HepG2 (cell line): ENCODE measurements around the gene ADM. TPM values are rescaled to one million over a fixed set of nuclear protein-coding genes. Genes with fewer than 3 reads are reported as not detected.

Source experiments
- ASH2L ChIP-seq: fragments of 300-600, 200-600 bp; sonication (generic); IDR thresholded peaks from 2 replicates; pipeline ENCODE4 v1.7.0; 2017; ENCODE audit warnings: low read depth, mild to moderate bottlenecking, moderate library complexity, mixed read lengths, low read length; ENCODE audit not compliant: insufficient read length
- ATF1 ChIP-seq: IDR thresholded peaks from 2 replicates; pipeline ENCODE4 v1.6.1; 2016; ENCODE audit warnings: mild to moderate bottlenecking, control low read depth
- CREB1 ChIP-seq, 2 experiments: fragments of 450-650 bp in 1 of 2; IDR thresholded peaks; 2 replicates each; pipeline ENCODE4 v1.6.1; 2016 to 2017; ENCODE audit warnings: control low read depth in 1 of 2, mild to moderate bottlenecking in 1 of 2, missing compliant biosample characterization in 1 of 2, missing genetic modification characterization in 1 of 2
- KLF15 ChIP-seq: sonication (generic); formaldehyde crosslinking; IDR thresholded peaks from 2 replicates; pipeline ENCODE4 v1.8.1; 2023; ENCODE audit warnings: borderline replicate concordance, mild to moderate bottlenecking, inconsistent platforms, missing genetic modification reagents, mixed read lengths
- MLLT10 ChIP-seq: sonication (generic); formaldehyde crosslinking; IDR thresholded peaks from 2 replicates; pipeline ENCODE4 v1.4.0; 2020; ENCODE audit warnings: missing genetic modification reagents
- MXI1 ChIP-seq: IDR thresholded peaks from 3 replicates; pipeline ENCODE4 v1.6.1; 2012; ENCODE audit warnings: low read depth, low read length, inconsistent platforms, borderline replicate concordance
- NCOA2 ChIP-seq: sonication (generic); formaldehyde crosslinking; IDR thresholded peaks from 2 replicates; pipeline ENCODE4 v1.8.0; 2022; ENCODE audit warnings: inconsistent platforms
- NFYC ChIP-seq: IDR thresholded peaks from 2 replicates; pipeline ENCODE4 v1.6.1; 2016; ENCODE audit warnings: missing genetic modification reagents, missing compliant biosample characterization
- RAD51 ChIP-seq: fragments of 450-650 bp; IDR thresholded peaks from 2 replicates; pipeline ENCODE4 v1.6.1; 2016; ENCODE audit warnings: borderline replicate concordance
- RBM39 ChIP-seq: fragments of 200-400 bp; formaldehyde crosslinking; IDR thresholded peaks from one replicate; pipeline ENCODE4 v1.6.1; 2018; ENCODE audit warnings: antibody characterized with exemption, mild to moderate bottlenecking, low read depth, low read length; ENCODE audit not compliant: poor library complexity, severe bottlenecking
- SMC3 ChIP-seq: IDR thresholded peaks from 2 replicates; pipeline ENCODE4 v1.6.1; 2011; ENCODE audit warnings: low read length, improper control_type of control experiment
- SP2 ChIP-seq: sonication (generic); formaldehyde crosslinking; IDR thresholded peaks from 2 replicates; pipeline ENCODE4 v1.5.1; 2020; ENCODE audit warnings: mild to moderate bottlenecking, missing genetic modification reagents
- SRY ChIP-seq: sonication (generic); formaldehyde crosslinking; IDR thresholded peaks from 2 replicates; pipeline ENCODE4 v1.8.0; 2022; ENCODE audit warnings: mild to moderate bottlenecking, missing genetic modification reagents
- ZFP82 ChIP-seq: sonication (generic); formaldehyde crosslinking; IDR thresholded peaks from 2 replicates; pipeline ENCODE4 v1.5.1; 2020; ENCODE audit warnings: mild to moderate bottlenecking, missing genetic modification reagents, borderline replicate concordance
- ZNF256 ChIP-seq: sonication (generic); formaldehyde crosslinking; conservative IDR thresholded peaks from 2 replicates; pipeline ENCODE4 v1.4.0; 2020; ENCODE audit warnings: missing genetic modification reagents
- ZNF432 ChIP-seq: sonication (generic); formaldehyde crosslinking; IDR thresholded peaks from 2 replicates; pipeline ENCODE4 v1.5.0; 2020; ENCODE audit warnings: missing genetic modification reagents, mild to moderate bottlenecking, borderline replicate concordance
- ZNF510 ChIP-seq: sonication (generic); formaldehyde crosslinking; IDR thresholded peaks from 2 replicates; pipeline ENCODE4 v1.4.0; 2020; ENCODE audit warnings: low read depth, mild to moderate bottlenecking, missing genetic modification reagents
- ZNF557 ChIP-seq: sonication (generic); formaldehyde crosslinking; IDR thresholded peaks from 2 replicates; pipeline ENCODE4 v1.4.0; 2020; ENCODE audit warnings: missing genetic modification reagents
- ZNF644 ChIP-seq: IDR thresholded peaks from 2 replicates; pipeline ENCODE4 v1.6.1; 2016; ENCODE audit warnings: low read depth
- ZNF792 ChIP-seq: IDR thresholded peaks from 2 replicates; pipeline ENCODE4 v1.6.1; 2016
- polyA plus RNA-seq, 8 experiments: library from polyadenylated mRNA; depleted of rRNA in 3 of 8; stranded (reverse) in 7 of 8; unstranded in 1 of 8; fragments of >200 nt; fragmentation: Illumina TruSeq in 4 of 8; extraction: Trizol in 4 of 8; gene quantifications; 2 replicates each; pipeline versions ENCODE4 v1.2.1 to v1.2.3, GENCODE V29; 2011 to 2016; ENCODE audit warnings: low read depth in 4 of 8, missing spikeins in 1 of 8, mixed read lengths in 1 of 8; ENCODE audit not compliant: insufficient read depth in 1 of 8
- total RNA-seq, 5 experiments: library from RNA; depleted of rRNA; stranded (reverse); fragments of >200 nt; fragmentation: Illumina TruSeq; extraction: Trizol; gene quantifications; 2 replicates each; pipeline ENCODE4 v1.2.3, GENCODE V29; 2016; ENCODE audit warnings: low read depth in 1 of 5
- TF ChIP-seq, protein P1 (sequence below): sonication (generic); formaldehyde crosslinking; IDR thresholded peaks from 2 replicates; pipeline ENCODE4 v1.4.0; 2020; ENCODE audit warnings: low read depth, mild to moderate bottlenecking, missing genetic modification reagents
- TF ChIP-seq, protein P2 (sequence below): sonication (generic); formaldehyde crosslinking; IDR thresholded peaks from 2 replicates; pipeline ENCODE4 v1.4.0; 2020; ENCODE audit warnings: mild to moderate bottlenecking, low read depth, missing genetic modification reagents
- TF ChIP-seq, protein P3 (sequence below): IDR thresholded peaks from 2 replicates; pipeline ENCODE4 v1.6.1; 2012; ENCODE audit warnings: inconsistent platforms
- TF ChIP-seq, protein P4 (sequence below): sonication (generic); formaldehyde crosslinking; IDR thresholded peaks from 2 replicates; pipeline ENCODE4 v1.4.0; 2020; ENCODE audit warnings: missing genetic modification reagents, borderline replicate concordance

The ADM gene
- total and polyA plus RNA-seq, 2 of the 13 experiments (the other 11 are each of a cell fraction or from before 2014, with no cell fraction given): 10.7 to 26.1 TPM

DNA sequence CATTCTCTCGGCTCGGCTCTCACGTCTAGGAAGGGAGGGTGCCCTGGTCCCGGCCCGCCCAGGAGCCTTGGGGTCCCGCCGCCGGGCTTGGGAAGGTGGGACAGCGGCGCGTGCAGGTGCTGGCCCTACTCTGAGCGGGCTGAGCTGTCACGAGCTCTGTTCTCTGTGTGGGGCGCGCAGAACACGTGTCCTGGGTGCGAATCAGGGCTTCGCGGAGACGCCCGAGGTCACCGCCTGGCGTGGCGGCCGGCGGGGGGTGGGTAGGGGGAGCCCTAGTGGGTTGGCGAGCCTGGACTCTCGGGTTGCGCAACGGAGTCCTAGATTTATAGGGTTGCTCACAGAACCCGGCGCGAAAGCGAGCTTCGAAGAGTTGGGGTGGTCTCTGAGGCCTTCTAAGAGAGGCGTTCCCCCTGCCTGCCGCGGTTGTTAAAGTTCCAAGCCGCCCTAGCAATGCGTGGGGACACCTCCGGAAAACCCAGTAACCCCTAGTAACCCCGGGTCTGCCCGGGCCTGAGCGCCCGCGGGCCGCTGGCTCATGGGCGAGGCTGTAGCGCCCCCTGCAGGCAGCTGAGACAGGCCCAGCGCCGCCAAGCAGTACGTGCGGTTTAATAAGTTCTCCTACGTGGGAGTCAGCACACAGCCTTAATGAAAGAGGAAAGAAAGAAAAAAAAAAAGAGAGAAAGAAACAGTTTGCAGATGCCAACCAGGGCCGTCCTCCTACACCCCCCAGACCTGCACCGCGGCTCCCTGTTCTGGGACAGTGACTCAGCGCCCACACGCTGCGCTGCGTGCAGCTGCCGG is 2.7 kb downstream of the ADM start (continued):
- TF ChIP-seq, protein P1, sequence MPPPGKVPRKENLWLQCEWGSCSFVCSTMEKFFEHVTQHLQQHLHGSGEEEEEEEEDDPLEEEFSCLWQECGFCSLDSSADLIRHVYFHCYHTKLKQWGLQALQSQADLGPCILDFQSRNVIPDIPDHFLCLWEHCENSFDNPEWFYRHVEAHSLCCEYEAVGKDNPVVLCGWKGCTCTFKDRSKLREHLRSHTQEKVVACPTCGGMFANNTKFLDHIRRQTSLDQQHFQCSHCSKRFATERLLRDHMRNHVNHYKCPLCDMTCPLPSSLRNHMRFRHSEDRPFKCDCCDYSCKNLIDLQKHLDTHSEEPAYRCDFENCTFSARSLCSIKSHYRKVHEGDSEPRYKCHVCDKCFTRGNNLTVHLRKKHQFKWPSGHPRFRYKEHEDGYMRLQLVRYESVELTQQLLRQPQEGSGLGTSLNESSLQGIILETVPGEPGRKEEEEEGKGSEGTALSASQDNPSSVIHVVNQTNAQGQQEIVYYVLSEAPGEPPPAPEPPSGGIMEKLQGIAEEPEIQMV (CRISPR knock-in tag): no peak
- TF ChIP-seq RAD51 (no peak), CREB1 (IDR thresholded peaks at IDR 0.05) (no peak), CREB1 (CRISPR knock-in tag; IDR thresholded peaks at IDR 0.05) (no peak), ZNF792 (CRISPR knock-in tag) (no peak; the same call in 1 of the 2 replicates), SP2 (no peak), ATF1 (CRISPR knock-in tag) (no peak), ZNF557 (CRISPR knock-in tag) (no peak), ZNF432 (no peak), ASH2L (peak; percentile 79), RBM39 (peak; percentile 96), KLF15 (no peak), ZNF510 (CRISPR knock-in tag) (no peak), ZNF644 (CRISPR knock-in tag) (0 out of 2 replicates have a peak, but pooled peaks have one; percentile 11), ZNF256 (CRISPR knock-in tag) (no peak), MXI1 (peak; percentile 55; the same call in 1 of the 3 replicates), NFYC (CRISPR knock-in tag) (no peak), SMC3 (no peak; the same call in 1 of the 2 replicates), MLLT10 (CRISPR knock-in tag) (no peak), ZFP82 (peak; percentile 91; the same call in 1 of the 2 replicates), SRY (CRISPR knock-in tag) (no peak), NCOA2 (no peak)
- TF ChIP-seq, protein P2, sequence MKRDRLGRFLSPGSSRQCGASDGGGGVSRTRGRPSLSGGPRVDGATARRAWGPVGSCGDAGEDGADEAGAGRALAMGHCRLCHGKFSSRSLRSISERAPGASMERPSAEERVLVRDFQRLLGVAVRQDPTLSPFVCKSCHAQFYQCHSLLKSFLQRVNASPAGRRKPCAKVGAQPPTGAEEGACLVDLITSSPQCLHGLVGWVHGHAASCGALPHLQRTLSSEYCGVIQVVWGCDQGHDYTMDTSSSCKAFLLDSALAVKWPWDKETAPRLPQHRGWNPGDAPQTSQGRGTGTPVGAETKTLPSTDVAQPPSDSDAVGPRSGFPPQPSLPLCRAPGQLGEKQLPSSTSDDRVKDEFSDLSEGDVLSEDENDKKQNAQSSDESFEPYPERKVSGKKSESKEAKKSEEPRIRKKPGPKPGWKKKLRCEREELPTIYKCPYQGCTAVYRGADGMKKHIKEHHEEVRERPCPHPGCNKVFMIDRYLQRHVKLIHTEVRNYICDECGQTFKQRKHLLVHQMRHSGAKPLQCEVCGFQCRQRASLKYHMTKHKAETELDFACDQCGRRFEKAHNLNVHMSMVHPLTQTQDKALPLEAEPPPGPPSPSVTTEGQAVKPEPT (CRISPR knock-in tag): no peak
- TF ChIP-seq, protein P3, sequence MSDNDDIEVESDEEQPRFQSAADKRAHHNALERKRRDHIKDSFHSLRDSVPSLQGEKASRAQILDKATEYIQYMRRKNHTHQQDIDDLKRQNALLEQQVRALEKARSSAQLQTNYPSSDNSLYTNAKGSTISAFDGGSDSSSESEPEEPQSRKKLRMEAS: peak; percentile 82; the same call in 1 of the 2 replicates
- TF ChIP-seq, protein P4, sequence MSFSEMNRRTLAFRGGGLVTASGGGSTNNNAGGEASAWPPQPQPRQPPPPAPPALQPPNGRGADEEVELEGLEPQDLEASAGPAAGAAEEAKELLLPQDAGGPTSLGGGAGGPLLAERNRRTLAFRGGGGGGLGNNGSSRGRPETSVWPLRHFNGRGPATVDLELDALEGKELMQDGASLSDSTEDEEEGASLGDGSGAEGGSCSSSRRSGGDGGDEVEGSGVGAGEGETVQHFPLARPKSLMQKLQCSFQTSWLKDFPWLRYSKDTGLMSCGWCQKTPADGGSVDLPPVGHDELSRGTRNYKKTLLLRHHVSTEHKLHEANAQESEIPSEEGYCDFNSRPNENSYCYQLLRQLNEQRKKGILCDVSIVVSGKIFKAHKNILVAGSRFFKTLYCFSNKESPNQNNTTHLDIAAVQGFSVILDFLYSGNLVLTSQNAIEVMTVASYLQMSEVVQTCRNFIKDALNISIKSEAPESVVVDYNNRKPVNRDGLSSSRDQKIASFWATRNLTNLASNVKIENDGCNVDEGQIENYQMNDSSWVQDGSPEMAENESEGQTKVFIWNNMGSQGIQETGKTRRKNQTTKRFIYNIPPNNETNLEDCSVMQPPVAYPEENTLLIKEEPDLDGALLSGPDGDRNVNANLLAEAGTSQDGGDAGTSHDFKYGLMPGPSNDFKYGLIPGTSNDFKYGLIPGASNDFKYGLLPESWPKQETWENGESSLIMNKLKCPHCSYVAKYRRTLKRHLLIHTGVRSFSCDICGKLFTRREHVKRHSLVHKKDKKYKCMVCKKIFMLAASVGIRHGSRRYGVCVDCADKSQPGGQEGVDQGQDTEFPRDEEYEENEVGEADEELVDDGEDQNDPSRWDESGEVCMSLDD (CRISPR knock-in tag): no peak
